Stimulated activated CD4-positive, alpha-beta T cell treated with anti-CD3 and anti-CD28 coated beads, TNF-alpha, amount 100 ng/mL, for 1 hour (primary cell): ENCODE measurements around the gene DIO3.

Experiments
- DNase-seq, 3 donors: peaks; one replicate each; pipeline ENCODE4 v3.0.0-alpha.2; 2020; ENCODE audit warnings: low read depth in 3 of 3, low spot score in 1 of 3

DIO3 gene

GRCh38 chr14:101595887-101596721 lies 34.8 kb downstream of the DIO3 start:
- peak; percentile 6 to 13 (median 11) for DNase-seq

GRCh38 chr14:101596742-101597141 lies 35.4 kb downstream of the DIO3 start:
- no peak for DNase-seq

GRCh38 chr14:101598159-101598558 lies 36.9 kb downstream of the DIO3 start:
- no peak for DNase-seq

- DNase-seq, result no peak
These were observed 37.4 kb downstream of the DIO3 start for GRCh38 chr14:101598571-101599233.

- DNase-seq, result no peak
These were observed 38.1 kb downstream of the DIO3 start for GRCh38 chr14:101599234-101599885.

- no peak for DNase-seq
These were observed 39.1 kb downstream of the DIO3 start for GRCh38 chr14:101600336-101600890.

GRCh38 chr14:101600891-101601605 lies 39.8 kb downstream of the DIO3 start:
- no peak for DNase-seq

GRCh38 chr14:101601606-101602465 lies 40.5 kb downstream of the DIO3 start:
- no peak for DNase-seq

- no peak for DNase-seq
These were observed 41.2 kb downstream of the DIO3 start for GRCh38 chr14:101602466-101602840.

- no peak for DNase-seq
These were observed 41.8 kb downstream of the DIO3 start for GRCh38 chr14:101603096-101603495.

GRCh38 chr14:101604228-101604934 lies 43.1 kb downstream of the DIO3 start:
- no peak for DNase-seq

- no peak for DNase-seq
These were observed 43.9 kb downstream of the DIO3 start for GRCh38 chr14:101604935-101605780.

GRCh38 chr14:101605836-101606235 lies 44.5 kb downstream of the DIO3 start:
- no peak for DNase-seq
